Neural cell (in vitro differentiated cells): ENCODE data around the gene PTP4A2.

Experiments used
- CTCF ChIP-seq: fragments of 450-650 bp; IDR thresholded peaks from 2 replicates; pipeline ENCODE4 v1.5.1; 2014; ENCODE audit warnings: antibody characterized with exemption, mild to moderate bottlenecking, moderate library complexity; ENCODE audit not compliant: poor library complexity, severe bottlenecking
- MXI1 ChIP-seq: fragments of 450-650 bp; conservative IDR thresholded peaks from 2 replicates; pipeline ENCODE4 v1.6.1; 2014; ENCODE audit warnings: antibody characterized with exemption, mild to moderate bottlenecking; ENCODE audit not compliant: poor library complexity, severe bottlenecking
- POLR2AphosphoS5 ChIP-seq: IDR thresholded peaks from 2 replicates; pipeline ENCODE4 v1.6.1; 2012
- RAD21 ChIP-seq: fragments of 450-650 bp; conservative IDR thresholded peaks from 2 replicates; pipeline ENCODE4 v1.6.1; 2014; ENCODE audit warnings: antibody characterized with exemption, mild to moderate bottlenecking, moderate library complexity
- TF ChIP-seq, protein P1 (sequence below): IDR thresholded peaks from 2 replicates; pipeline ENCODE4 v1.6.1; 2012; ENCODE audit warnings: borderline replicate concordance

DNA sequence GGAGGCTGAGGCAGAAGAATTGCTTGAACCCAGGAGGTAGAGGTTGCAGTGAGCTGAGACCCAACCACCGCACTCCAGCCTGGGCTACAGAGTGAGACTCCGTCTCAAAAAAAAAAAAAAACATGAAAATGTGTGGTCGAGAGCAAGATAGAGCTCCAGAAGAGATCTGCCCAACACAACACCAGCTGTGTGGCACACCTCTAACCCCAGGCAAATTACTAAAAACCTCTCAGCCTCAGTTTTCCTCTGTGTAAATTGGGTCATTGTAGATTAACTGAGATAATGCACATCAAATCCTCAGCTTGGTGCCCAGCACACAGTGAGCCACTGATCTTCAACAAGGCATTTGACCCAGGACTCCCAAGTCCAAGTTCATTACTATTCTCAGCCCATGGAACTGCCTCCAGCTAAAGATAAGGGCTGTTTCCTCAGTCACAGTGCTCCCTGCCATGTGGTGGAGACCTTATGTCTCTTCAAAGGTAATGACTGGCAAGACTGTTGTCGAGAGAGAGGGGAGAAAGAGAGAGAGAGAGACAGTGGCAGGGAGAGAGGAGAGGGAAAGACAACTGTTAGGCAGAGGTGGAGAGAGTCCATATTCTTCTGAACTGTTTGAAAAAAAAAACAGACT, 58.1 kb downstream of the PTP4A2 start:
- TF ChIP-seq CTCF (no peak), POLR2AphosphoS5 (no peak), MXI1 (no peak), RAD21 (no peak)
- TF ChIP-seq, protein P1, sequence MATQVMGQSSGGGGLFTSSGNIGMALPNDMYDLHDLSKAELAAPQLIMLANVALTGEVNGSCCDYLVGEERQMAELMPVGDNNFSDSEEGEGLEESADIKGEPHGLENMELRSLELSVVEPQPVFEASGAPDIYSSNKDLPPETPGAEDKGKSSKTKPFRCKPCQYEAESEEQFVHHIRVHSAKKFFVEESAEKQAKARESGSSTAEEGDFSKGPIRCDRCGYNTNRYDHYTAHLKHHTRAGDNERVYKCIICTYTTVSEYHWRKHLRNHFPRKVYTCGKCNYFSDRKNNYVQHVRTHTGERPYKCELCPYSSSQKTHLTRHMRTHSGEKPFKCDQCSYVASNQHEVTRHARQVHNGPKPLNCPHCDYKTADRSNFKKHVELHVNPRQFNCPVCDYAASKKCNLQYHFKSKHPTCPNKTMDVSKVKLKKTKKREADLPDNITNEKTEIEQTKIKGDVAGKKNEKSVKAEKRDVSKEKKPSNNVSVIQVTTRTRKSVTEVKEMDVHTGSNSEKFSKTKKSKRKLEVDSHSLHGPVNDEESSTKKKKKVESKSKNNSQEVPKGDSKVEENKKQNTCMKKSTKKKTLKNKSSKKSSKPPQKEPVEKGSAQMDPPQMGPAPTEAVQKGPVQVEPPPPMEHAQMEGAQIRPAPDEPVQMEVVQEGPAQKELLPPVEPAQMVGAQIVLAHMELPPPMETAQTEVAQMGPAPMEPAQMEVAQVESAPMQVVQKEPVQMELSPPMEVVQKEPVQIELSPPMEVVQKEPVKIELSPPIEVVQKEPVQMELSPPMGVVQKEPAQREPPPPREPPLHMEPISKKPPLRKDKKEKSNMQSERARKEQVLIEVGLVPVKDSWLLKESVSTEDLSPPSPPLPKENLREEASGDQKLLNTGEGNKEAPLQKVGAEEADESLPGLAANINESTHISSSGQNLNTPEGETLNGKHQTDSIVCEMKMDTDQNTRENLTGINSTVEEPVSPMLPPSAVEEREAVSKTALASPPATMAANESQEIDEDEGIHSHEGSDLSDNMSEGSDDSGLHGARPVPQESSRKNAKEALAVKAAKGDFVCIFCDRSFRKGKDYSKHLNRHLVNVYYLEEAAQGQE = no peak
